Mucosa of descending colon (tissue), 3 donors: ENCODE measurements around the gene PCDH10. TPM values are rescaled to one million over a fixed set of nuclear protein-coding genes. Genes with fewer than 3 reads are reported as not detected.
"Not testable (repeated sequence)": the region's sequence is repeated elsewhere in the genome, so short reads cannot be mapped to it uniquely, and the experiment has no call there.

Source experiments
- ATAC-seq: fragments of 200-7000 bp; cut with Tn5 transposase; one replicate; pipeline ENCODE4 v1.9.1; 2020; ENCODE audit warnings: mild to moderate bottlenecking, moderate library complexity
- DNase-seq, 3 donors: peaks; one replicate each; pipeline ENCODE4 v3.0.0-alpha.2; 2020
- H3K36me3 ChIP-seq: fragments of 200-600 bp; one replicate; pipeline ENCODE4 v1.8.0; 2021; ENCODE audit warnings: low read depth, mild to moderate bottlenecking
- H3K4me1 ChIP-seq: fragments of 200-600 bp; one replicate; pipeline ENCODE4 v1.8.0; 2021; ENCODE audit warnings: low read depth, mild to moderate bottlenecking
- H3K4me3 ChIP-seq: fragments of 200-600 bp; one replicate; pipeline ENCODE4 v1.8.0; 2021; ENCODE audit warnings: mild to moderate bottlenecking
- H3K9me3 ChIP-seq: fragments of 200-600 bp; one replicate; pipeline ENCODE4 v1.8.0; 2021; ENCODE audit warnings: mild to moderate bottlenecking
- intact Hi-C, 2 donors: fragments of 100-400 bp; cut with DNase I in 1 of 2; cut with micrococcal nuclease in 1 of 2; formaldehyde crosslinking; loops; one replicate each; pipeline versions ENCODE4 v1.11.0 to v1.11.1; 2022; cut with DNase I, micrococcal nuclease
- total RNA-seq, 3 donors: library from RNA; stranded (reverse); fragmentation: NEBNext Ultra II Directional in 2 of 3; extraction: Animal tissue kit (Norgen Biotek cat#: 25700) in 2 of 3; gene quantifications; one replicate each; pipeline versions ENCODE4 v1.2.1 to v1.2.4, GENCODE V29; 2021 to 2023
- TF ChIP-seq, protein P1 (sequence below): fragments of 200-600 bp; IDR thresholded peaks from one replicate; pipeline ENCODE4 v1.8.0; 2022; ENCODE audit warnings: antibody characterized with exemption, mild to moderate bottlenecking
- donor health status: DM: no; HTN: no; CAD: no; lungs with moderate emphysema.
- donor health status: DM: no; HTN: no; CAD: no.
- donor health status: DM: no; HTN: yes; CAD: no.

PCDH10 gene
- total RNA-seq, 3 donors from 2014 or later = 0.22 to 1.3 (median 0.32) TPM

DNA sequence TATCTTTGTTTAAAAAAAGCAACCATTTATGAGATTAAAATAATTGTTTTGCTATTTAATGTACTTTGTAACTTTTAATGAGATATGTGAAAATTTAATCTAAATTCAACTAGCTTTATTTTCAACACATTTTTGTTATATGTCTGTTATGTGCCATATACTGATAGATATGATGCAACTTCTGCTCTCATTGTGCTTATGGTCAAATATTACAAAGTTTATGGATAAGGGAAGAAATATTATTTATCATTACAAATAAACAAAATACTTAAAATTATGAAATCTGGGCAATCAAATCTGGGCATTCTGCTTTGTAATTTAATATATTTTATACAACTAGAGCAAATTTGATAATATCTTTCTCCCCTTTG is 40.0 kb downstream of the PCDH10 start:
- intact Hi-C loops = no loop called here
- no peaks in the 10 kb centered on the region for H3K36me3 ChIP-seq
- H3K4me3 ChIP-seq = no peak overlapping the region
- no peaks in the 10 kb centered on the region for H3K9me3 ChIP-seq
- ATAC-seq = no peak
- no peaks in the 10 kb centered on the region for H3K4me1 ChIP-seq
- TF ChIP-seq, protein P1, sequence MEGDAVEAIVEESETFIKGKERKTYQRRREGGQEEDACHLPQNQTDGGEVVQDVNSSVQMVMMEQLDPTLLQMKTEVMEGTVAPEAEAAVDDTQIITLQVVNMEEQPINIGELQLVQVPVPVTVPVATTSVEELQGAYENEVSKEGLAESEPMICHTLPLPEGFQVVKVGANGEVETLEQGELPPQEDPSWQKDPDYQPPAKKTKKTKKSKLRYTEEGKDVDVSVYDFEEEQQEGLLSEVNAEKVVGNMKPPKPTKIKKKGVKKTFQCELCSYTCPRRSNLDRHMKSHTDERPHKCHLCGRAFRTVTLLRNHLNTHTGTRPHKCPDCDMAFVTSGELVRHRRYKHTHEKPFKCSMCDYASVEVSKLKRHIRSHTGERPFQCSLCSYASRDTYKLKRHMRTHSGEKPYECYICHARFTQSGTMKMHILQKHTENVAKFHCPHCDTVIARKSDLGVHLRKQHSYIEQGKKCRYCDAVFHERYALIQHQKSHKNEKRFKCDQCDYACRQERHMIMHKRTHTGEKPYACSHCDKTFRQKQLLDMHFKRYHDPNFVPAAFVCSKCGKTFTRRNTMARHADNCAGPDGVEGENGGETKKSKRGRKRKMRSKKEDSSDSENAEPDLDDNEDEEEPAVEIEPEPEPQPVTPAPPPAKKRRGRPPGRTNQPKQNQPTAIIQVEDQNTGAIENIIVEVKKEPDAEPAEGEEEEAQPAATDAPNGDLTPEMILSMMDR = no peak
- no peak for DNase-seq

DNA sequence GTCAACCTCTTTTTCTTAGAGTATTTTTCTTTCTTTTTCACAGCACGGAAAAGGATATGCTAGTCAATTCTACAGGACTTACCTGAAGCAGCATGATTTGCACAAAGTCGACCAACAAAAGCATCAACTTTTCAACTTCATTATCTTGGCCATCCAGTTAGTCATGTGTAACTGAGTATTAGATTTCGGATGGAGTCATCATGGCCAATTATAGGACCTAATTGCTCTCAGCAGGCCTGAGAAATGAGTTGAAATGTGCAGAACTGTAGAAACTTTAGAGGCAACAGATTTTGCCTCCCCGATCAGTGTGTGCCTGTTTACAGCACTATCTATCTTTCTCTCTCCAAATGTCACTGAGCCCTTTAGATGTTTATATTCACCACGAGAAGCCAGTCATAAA is 41.0 kb downstream of the PCDH10 start:
- intact Hi-C loops = no loop called here
- TF ChIP-seq, protein P1 = no peak
- Histone ChIP-seq H3K36me3 (no peaks in the 10 kb centered on the region), H3K9me3 (no peaks in the 10 kb centered on the region), H3K4me1 (no peaks in the 10 kb centered on the region), H3K4me3 (no peak overlapping the region)
- DNase-seq = no peak
- ATAC-seq = no peak

DNA sequence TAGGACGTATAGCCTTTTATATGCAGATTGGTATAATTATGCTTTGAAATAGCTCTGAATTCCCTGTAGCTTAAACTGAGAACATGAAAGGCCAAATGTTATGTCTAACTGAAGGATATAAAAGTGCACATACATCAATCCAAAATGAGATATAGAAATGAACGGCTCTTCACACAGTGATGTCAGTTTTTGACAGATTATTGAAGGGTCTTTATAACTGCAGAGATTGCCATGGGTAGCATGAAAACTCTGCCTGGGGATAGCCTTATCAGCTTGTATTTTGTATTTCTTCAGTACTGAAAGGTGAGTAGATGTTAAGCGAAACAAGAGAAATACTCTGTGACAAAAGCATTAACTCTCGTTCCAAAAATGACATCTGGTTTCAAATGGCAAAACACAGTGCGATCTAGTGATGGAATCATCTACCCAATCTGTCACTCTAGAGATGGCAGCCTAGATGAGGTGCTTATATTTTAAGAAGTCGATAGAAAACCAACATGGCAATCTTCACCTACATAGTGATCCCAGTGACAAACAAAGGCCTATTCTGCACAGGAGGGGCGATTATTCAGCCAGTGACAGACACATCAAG is 59.7 kb downstream of the PCDH10 start:
- intact Hi-C loops = no loop called here
- TF ChIP-seq, protein P1 = no peak
- ATAC-seq = no peak

DNA sequence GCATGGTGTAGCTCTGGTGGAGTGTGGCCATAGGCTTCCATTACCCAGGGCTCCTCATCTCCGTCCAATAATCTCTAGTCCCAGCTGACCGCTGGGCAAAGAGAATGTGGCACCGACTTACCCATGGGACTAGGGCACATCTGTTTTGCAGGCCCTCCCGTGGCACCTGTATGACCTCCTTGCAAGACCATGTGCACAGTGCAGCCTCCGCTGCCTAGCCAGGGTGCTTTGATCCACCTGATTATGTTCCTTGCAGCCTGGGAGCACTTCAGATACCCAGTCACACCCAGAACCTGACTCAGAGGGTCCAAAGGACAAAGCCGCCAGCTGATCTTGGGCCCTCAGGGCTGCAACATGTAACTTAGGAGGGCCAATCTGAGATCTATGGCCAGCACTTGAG is 84.8 kb downstream of the PCDH10 start:
- Histone ChIP-seq H3K4me3 (no peak overlapping the region), H3K4me1 (no peaks in the 10 kb centered on the region), H3K9me3 (no peaks in the 10 kb centered on the region), H3K36me3 (no peaks in the 10 kb centered on the region)
- DNase-seq = no peak
- TF ChIP-seq, protein P1 = no peak
- intact Hi-C loops = no loop called here
- no peak for ATAC-seq

More for the DNA sequence above, 59.7 kb downstream of the PCDH10 start:
- Histone ChIP-seq H3K9me3 (no peaks in the 10 kb centered on the region), H3K36me3 (no peaks in the 10 kb centered on the region), H3K4me1 (no peaks in the 10 kb centered on the region), H3K4me3 (no peak overlapping the region)
- no peak for DNase-seq

DNA sequence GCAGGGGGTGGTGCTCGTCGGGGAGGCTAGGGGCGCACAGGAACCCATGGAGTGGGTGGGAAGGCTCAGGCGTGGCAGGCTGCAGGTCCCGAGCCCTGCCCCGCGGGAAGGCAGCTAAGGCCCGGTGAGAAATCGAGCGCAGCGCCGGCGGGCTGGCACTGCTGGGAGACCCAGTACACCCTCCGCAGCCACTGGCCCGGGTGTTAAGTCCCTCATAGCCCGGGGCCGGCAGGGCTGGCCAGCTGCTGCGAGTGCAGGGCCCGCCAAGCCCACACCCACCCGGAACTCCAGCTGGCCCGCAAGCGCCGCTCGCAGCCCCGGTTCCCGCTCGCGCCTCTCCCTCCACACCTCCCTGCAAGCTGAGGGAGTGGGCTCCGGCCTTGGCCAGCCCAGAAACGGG is 91.4 kb downstream of the PCDH10 start:
- DNase-seq, ATAC-seq, H3K4me1 ChIP-seq, H3K36me3 ChIP-seq, H3K9me3 ChIP-seq, H3K4me3 ChIP-seq, intact Hi-C loops: not testable (repeated sequence)
